Dermis blood vessel endothelial cell (primary cell): Measurements from ENCODE around the gene HS3ST5. TPM values are rescaled to one million over a fixed set of nuclear protein-coding genes. Genes with fewer than 3 reads are reported as not detected.
"Not testable (repeated sequence)": the region's sequence is repeated elsewhere in the genome, so short reads cannot be mapped to it uniquely, and the experiment has no call there.

ENCODE experiments used
- DNase-seq: peaks from one replicate; pipeline ENCODE4 v3.0.0; 2010
- total RNA-seq: library from RNA; depleted of rRNA; stranded (reverse); fragments of >200 nt; gene quantifications from 2 replicates; pipeline ENCODE4 v1.2.3, GENCODE V29; 2014

HS3ST5 gene
- total RNA-seq, 1 donor from 2014 or later, result not detected

DNA sequence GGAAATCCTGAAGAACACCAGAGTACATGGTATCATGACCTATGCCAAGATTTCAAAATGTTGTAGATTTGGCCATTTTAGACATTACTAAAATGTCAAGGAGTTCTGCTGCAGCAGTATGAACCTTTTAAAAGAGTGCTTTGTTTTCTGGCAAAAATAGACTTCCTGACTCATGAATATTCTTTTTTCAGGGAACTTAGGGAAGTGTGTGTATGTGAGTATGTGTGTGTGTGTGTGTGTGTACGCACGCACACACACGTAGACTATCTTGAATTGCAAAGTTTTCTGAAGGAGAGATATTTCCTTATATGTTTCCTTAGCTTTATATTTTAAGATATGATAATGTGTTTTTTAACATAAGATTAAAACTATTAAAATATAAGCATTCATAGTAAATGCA, 161.2 kb downstream of the HS3ST5 start:
- no peak for DNase-seq

DNA sequence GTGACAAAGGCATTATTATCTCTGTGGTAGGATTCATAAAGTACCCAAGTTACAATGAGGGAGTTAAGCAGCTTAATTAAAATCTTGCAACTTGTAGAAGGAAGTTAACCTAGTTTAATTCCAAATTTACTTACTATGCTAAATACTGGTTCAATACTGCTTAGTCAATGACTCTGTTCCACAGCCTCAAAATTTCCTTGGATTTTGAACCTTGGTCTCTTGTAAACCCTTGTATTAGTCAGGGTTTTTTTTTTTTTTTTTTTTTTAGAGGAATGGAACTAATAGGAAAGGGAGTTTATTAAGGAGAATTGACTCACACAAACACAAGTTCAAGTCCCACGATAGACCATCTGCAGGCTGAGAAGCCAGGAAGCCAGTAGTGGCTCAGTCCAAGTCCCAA, 163.4 kb downstream of the HS3ST5 start:
- no peak for DNase-seq

DNA sequence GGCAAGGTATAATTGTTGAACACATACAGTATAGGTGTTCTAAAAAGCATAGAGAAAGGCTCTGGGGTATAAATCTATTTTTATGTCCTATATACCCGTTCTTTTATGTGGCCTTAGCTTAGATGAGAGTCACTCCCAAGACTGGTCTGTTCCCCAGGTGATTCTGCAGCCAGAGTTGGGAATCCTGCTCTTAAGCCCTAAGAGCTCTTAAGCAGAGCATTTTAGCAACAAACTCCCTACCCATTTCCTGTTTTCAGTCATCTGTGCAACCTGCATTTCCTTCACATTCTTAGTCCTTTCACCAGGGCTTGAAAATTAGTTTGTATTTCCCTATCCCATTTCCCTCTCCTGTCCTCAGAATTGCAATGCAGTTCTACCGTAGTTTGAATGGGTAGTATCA, 166.1 kb downstream of the HS3ST5 start:
- DNase-seq, result no peak

DNA sequence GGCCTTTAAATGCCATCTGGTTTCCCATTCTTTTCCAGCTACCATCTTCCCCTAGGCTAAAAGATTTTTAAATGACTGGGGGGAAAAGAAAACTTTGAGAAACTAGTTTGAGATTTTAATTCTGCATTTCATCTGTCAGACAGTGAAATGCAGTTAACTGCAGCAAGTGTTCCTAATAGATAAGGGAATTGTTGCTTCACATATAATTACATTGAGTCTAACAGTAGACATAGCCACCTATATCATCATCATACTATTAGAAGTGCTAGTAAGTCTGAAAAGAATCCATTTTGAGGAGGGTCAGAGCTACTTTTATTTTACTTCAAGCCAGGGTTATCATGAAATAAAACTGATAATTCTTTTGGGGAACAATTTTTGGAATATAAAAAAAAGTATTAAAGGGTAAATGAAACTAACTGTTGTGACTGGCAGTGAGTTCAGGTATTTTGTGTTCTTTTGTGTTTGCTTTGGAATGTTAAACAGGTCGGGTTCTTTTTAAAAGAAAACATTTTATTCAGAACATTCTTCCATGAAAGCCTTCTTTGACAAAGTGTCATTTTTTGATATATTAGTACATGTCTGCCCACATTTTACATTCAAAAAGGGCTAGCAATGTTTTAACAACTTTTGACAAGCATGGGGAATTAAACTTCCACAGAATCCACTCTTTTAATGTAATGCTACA, 170.1 kb downstream of the HS3ST5 start:
- DNase-seq, result no peak

DNA sequence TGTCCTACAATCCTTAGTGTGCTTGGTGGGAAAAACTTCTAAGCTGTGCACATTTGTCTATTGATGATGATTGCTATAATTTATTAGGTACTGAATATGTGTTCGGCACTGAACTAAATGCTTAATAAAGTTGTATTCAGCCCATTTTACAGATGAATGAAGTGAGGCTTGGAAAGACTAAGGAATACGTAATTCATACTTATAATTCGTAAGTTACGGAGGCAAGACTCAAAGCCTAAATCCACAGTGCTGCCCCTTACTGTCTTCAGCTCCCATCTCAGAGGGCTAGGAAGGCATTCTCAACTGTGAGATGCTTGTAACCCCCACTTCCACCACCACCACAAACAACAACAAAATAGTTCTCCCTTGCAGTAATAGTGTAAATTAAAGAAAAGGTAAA, 171.3 kb downstream of the HS3ST5 start:
- no peak for DNase-seq

DNA sequence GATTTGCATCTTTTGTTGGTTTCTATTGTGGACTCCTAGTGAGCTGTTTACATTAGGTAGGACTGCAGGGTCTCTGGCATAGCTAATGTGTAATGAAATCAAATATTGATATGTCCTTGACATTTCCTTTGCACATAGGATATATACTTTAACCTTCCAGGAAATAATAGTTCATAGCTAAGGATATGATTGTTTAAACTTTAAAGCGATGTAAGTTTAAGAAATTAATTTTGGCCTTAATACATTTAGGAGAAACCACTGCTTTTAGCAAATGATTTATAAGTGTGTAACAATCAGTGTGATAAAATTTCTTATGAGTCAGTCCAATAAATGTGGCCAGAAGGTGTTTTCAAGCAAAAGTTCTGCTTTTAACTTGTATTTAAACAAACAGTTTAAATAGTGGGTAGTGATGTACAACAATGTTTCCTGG, 171.8 kb downstream of the HS3ST5 start:
- DNase-seq, result no peak

DNA sequence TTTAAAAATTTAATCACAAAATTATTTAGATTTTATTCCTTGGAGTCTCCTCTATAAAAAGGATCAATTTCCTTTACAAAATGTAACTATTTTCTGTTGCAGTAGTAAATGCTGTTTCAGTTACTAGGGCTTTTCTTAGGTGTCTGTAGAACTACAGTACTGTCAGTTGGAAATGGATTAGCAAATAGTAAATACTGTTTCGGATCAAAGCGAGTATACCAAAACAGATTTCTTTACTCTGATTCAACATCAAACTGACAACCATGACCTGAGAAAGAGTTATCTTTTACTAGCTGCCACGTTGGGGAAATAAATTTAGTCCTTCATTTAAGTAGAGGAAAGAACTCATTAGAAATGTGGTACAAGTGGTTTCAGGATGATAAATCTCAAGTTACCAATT, 172.5 kb downstream of the HS3ST5 start:
- DNase-seq, result no peak

DNA sequence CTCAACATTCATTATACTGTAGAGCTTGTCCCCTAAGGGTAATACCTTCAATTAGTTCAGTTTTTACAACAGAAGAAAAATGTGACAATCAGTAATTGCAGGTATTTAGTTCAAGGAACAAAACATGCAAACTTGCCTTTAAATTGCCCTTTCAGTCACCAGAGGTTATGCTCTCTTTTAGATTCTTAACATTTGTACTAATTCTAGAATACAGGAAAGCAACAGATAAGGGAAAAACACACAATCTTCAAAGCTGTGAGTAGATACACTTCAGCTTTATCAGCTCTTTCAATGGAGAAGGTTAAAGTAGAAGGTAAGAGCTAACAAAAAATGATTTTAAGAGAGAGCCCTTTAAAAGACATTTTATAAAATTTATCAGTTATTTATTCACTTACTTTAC, 173.1 kb downstream of the HS3ST5 start:
- DNase-seq, result no peak

DNA sequence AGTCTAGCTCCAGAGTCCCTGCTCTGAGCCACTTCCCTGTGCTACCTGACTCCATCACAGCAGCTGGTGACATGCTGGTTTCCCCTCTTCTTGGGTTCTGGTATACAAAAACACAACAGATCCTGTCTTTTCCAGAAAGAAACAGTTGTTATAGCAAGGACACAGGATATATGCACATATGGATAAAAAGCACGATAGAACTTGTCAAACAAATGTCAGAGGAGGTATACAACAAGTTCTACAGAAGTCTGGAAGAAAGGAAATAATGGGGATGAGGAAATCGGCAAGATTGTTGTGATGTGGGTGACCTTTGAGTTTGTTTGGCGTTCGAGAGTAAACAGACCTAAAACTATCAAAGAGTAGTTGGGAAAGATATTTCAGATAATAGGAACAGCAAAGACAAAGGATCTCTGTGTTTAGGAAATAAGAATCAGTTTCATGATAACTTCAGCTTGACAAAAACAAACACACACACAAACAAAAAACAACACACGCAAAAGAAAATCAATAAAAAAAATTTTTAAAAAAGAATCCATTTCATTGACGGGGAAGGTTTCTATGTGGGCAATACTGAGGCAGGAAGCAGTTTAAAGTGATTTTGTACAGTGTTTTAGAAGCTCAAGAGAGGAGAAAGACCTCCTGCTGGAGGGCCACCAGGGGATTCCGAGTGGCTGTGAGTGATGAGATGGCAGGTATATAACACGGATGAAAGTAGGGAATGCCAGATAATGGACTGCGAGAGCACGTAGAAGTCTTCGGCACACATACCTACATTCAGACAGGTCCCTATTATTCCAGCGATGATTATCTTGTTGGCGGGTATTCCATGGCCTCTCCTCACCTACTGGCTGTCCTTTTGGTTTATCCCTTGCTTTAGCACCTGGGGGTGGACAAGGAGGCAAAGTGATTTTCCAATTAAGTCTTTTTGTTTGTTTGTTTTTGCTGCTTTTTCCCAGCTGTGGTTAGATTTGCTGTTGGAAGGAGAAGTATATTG, 174.9 kb downstream of the HS3ST5 start:
- DNase-seq, result no peak

DNA sequence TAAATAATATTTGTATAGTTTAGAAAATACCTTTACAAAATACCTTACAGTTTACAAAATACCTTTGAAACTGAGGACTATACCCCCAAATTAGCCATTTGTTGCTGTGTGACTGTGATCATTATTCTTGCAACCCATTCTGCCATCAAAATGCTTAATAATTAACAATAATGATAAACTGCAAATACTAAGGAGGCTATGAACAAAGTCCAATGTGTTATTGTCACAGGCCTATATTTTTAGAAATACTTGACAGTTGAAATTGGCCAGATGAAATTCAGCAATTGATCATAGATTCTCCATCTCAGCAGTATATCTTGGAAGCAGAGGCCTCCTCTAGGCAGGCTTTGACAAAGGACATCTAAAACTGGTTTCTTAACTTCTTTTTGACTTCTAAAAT, 178.6 kb downstream of the HS3ST5 start:
- no peak for DNase-seq

DNA sequence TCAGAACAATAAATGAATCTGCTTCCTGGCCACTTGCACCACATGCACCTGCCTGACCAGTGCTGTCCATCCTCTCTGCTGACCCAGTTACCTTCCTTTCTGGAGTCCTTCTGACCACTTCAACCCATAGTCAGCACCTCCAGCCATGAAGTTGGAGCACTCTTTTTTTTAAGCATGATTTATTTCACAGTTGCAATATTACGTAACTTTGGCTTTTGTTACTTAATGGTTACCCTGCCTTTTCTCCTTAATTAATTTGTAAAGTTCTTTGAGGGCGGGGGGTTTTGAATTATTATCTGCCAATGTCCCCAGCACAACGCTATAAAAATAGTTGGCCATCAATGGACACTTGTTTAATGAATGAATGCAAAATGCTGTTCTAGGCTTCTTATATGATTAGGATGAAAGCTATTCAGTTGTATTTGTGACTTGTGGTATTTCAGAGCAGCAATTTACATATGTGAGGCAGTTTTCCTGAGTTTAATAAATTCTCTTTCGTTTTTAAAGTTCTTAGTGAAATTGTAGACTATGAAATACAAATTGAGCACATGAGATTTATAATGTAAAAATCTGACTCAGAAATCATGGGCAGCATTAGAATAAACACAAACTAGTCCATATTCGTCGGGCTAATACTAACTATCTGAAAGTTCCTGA, 180.0 kb downstream of the HS3ST5 start:
- no peak for DNase-seq

DNA sequence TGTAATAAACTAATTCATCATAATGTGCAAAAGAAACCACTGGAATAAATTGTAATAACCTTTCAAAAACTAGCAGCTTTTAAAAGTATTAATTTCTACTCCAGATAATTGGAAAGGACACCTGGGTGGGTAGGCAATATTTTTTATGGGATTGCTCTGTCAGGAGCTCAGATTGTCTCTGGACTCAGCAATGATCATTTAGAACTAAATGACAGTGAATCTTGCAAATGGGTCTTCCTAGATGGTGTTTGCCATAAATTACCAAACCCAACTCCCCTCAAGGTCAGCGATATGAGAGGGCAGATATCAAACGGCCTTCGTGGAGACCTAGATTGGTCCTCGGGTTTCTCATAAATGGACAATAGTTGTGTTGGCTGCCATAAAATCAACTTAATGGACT, 181.9 kb downstream of the HS3ST5 start:
- no peak for DNase-seq

DNA sequence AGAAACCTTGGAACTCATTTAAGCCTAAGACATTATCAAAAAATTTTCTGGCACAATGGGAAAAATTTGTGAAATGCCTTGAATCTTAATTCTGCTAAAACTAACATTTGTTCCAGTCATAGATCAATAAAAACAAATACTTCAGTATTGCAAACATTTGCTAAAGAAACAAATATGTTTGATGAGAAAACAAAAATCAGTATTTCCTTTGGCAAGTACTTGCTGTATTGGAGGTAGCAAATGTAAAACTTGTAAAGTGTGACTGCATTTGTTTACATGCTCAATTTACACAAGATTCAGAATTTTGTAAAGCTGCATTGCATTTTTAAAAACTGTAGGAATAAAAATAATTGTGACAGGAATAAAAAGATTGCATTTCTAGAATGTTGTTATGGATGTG, 183.1 kb downstream of the HS3ST5 start:
- DNase-seq, result no peak

DNA sequence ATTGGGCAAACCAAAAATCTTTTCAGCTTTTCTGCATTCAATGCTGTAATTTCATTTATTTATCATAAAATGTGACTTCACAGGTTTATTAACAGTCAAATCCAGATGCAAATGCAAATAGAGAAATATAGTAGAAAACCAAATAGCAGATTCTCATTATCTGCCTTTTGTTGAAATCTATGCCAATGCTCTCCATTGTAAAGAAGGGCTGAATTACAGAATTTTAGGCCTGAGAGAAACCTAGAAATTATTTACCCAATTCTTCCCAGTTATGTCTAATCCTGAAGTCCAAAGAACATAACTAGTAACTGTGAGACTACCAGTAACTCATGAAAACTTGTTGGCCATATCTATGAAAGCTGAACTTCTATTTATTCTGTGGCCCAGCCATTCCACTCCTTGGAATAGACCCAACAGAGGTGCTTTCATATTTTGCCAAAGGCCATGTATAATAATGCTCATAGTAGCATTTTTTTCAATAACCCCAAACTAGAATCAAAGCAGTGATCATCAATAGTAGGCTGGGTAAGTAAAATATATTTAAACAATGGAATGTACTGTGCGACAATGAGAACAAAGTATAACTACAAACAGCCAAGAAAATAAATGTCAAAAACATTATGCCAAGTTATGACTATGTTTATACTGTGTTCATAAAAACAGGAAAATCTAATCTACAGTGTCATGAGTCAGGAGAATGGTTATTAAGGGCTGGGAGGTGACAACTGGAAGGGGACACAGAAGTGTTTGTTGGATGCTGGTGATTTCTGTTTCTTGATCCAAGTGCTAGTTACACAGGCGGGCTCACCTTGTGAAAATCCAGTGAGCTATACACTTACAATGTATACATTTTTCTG, 183.8 kb downstream of the HS3ST5 start:
- DNase-seq, result no peak

DNA sequence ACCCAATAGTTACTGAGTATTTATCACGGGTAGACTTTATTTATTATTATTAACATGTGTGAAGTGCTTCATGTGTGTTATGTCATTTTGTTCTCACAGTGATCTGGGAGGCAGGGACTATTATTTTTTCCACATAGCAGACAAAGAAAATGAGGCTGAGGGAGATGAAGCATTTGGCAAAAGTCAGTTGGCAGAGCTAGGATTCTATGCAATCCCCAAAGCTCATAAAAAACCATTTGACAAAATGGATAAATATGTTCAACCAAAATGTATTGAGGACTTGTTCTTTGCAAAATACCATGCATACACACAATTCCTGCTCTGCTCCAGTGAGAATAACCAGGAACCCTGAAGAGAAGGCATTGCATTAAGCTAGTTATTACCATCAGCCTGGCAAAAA, 184.4 kb downstream of the HS3ST5 start:
- no peak for DNase-seq

DNA sequence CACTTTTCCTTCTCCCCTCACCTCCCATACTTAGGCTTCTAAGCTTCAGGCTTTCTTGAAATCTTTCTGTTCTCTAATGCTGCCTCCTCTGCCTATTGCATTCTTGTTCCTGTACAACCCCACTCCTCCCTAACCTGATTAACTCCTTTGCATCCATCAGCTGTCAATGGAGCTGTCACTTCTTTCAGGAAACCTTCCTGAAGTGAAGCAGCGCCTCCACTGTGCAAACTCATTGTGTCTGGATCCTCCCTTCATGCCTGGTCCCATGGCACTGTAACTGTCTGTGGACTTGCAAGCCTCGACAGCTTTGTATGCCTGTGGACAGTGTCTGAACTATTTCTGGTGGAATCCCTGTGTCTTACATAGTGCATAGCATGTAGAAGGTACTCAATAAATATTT, 185.0 kb downstream of the HS3ST5 start:
- no peak for DNase-seq

DNA sequence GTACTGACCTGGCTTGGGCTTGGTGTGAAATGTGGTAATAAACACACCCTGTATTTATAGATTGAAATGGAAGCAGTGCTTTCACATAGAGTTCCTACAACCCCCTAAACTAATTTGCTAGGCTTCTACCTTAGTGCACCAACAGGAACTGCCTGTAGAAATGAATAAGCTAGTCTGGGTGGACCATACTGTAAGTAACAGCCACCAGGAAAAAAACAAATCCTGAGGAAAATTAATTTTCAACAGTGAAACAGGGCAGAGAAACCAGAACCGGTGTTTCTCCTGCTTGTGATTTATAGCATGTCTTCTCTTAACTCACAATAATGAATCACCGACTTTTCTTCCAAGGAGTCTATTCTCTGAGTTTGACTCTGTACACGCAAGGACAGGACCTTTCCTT, 187.1 kb downstream of the HS3ST5 start:
- DNase-seq, result no peak

DNA sequence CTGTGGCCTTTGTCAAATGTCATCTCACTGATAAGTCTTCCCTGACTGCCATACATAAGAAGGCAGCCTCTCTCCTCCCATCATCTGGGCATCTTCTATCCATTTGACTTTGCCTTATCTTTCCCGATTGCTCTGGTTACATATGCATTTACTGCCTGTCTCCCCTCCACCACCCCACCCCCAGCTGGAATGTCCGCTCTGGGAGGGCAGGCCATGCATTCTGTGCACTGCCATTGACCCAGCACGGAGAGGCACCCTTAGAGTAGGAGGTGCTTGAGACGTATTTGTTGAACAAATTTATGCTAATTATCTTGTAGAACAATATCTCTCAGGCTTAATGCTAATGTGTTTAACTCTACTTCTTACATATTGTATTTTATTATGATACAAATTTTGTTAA, 188.0 kb downstream of the HS3ST5 start:
- DNase-seq, result no peak

DNA sequence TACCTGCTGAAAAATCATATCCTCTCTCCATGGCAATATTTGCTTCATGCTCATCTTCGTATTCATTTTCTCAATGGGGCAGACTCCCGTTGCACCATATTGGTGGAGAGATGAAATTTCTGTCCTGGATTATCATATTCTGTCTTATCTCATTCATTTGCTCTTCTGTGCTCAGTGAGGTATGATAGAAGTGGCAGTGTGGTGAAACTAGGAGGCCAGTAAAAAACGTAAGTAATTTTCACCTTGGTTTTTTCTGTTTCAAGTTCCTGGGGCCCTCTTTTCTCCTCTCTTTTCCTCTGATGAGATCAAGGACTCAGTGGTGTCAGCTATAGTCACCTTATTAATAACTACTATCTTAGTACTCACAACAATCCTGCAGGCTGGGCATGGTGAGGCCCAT, 189.4 kb downstream of the HS3ST5 start:
- no peak for DNase-seq

DNA sequence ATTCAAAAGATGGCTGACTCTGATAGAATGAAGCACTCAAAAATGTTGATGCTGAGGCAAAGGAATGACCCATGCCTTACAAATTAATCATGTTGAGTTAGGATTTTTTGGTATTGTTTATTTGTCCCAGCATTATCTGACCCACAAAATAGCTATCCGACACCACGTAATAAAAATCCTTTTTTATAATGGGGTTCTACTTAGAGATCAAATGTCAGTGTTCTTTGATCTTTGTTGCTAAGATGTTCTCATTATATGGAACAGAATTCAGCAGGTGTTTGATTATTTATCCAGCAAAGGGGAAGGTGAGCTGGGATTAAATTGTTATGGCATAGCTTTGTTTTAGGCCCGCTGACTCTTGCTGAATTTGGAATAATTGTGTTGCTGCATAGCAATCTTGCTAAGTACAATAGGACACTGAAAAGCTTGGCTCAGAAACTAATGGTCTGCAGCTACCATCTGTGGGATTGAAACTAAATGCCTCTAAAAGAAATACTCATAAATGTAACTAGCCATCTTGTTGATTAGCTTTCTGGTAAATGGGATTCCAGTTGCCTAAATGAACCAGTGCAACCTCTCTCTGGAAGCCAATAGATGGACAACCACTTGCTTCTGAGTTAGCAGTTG, 191.6 kb downstream of the HS3ST5 start:
- no peak for DNase-seq

DNA sequence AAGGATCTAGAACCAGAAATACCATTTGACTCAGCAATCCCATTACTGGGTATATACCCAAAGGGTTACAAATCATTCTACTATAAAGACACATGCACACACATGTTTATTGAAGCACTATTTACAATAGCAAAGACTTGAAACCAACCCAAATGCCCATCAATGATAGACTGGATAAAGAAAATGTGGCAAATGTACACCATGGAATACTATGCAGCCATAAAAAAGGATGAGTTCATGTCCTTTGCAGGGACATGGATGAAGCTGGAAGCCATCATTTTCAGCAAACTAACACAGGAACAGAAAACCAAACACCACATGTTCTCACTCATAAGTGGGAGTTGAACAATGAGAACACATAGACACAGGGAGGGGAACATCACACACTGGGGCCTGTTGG, 193.6 kb downstream of the HS3ST5 start:
- not testable (repeated sequence) for DNase-seq
